ENCODE data around the gene CCDC138. TPM values are rescaled to one million over a fixed set of nuclear protein-coding genes. Genes with fewer than 3 reads are reported as not detected.
"Not testable (repeated sequence)": the region's sequence is repeated elsewhere in the genome, so short reads cannot be mapped to it uniquely, and the experiment has no call there.

The CCDC138 gene
- total RNA-seq = 3.5 and 6.0 TPM in 2 replicates
- long read RNA-seq, transcript CCDC138-201 (15 exons, 2,383 nt) = major isoform, 7 of 33 reads
- long read RNA-seq, partial matches to known transcripts = 6 of 33 reads
- long read RNA-seq, other reads (novel, unspliced or antisense) = 18 of 33 reads

- peak within 1 kb of the TSS; percentile 91 for H3K4me3 Mint-ChIP-seq (ENCODE audit: unreplicated experiment)
- H3K4me1 Mint-ChIP-seq (ENCODE audit: unreplicated experiment) = peaks cover 16% of the 10 kb centered on the region
- H3K36me3 Mint-ChIP-seq (ENCODE audit: unreplicated experiment) = peaks cover 27% of the 10 kb centered on the region
- H3K27ac Mint-ChIP-seq (ENCODE audit: unreplicated experiment) = peak within 1 kb of the TSS; percentile 92
- H3K27me3 Mint-ChIP-seq (ENCODE audit: unreplicated experiment) = no peaks in the 10 kb centered on the region
- TF ChIP-seq CTCF (IDR thresholded peaks at IDR 0.05) = no peak
- DNase-seq (ENCODE audit: extremely low spot score, unreplicated experiment) = peak; percentile 95
- H3K9me3 Mint-ChIP-seq (ENCODE audit: unreplicated experiment) = no peaks in the 10 kb centered on the region
Observed at GRCh38 chr2:108786354-108787215, at the start of gene CCDC138. TSS of gene CCDC138 (plus strand) at chr2:108786771. CDS start at chr2:108786823, 52 bp downstream.

- H3K27ac Mint-ChIP-seq (ENCODE audit: unreplicated experiment); DNase-seq (ENCODE audit: extremely low spot score, unreplicated experiment); H3K9me3 Mint-ChIP-seq (ENCODE audit: unreplicated experiment); H3K4me3 Mint-ChIP-seq (ENCODE audit: unreplicated experiment); H3K27me3 Mint-ChIP-seq (ENCODE audit: unreplicated experiment); H3K4me1 Mint-ChIP-seq (ENCODE audit: unreplicated experiment): not testable (repeated sequence)
- peaks cover 23% of the 10 kb centered on the region for H3K36me3 Mint-ChIP-seq (ENCODE audit: unreplicated experiment)
Observed at GRCh38 chr2:108757973-108758372, 28.6 kb upstream of the CCDC138 start.

- peaks cover 38% of the 10 kb centered on the region for H3K36me3 Mint-ChIP-seq (ENCODE audit: unreplicated experiment)
- not testable (repeated sequence) for DNase-seq (ENCODE audit: extremely low spot score, unreplicated experiment); H3K27me3 Mint-ChIP-seq (ENCODE audit: unreplicated experiment); H3K4me1 Mint-ChIP-seq (ENCODE audit: unreplicated experiment); H3K27ac Mint-ChIP-seq (ENCODE audit: unreplicated experiment); H3K9me3 Mint-ChIP-seq (ENCODE audit: unreplicated experiment); H3K4me3 Mint-ChIP-seq (ENCODE audit: unreplicated experiment)
Observed at GRCh38 chr2:108762618-108763017, 24.0 kb upstream of the CCDC138 start.

GRCh38 chr2:108766671-108767070 is 19.9 kb upstream of the CCDC138 start:
- H3K4me3 Mint-ChIP-seq (ENCODE audit: unreplicated experiment); H3K27me3 Mint-ChIP-seq (ENCODE audit: unreplicated experiment); DNase-seq (ENCODE audit: extremely low spot score, unreplicated experiment); H3K4me1 Mint-ChIP-seq (ENCODE audit: unreplicated experiment); H3K27ac Mint-ChIP-seq (ENCODE audit: unreplicated experiment); H3K9me3 Mint-ChIP-seq (ENCODE audit: unreplicated experiment): not testable (repeated sequence)
- peaks cover 47% of the 10 kb centered on the region for H3K36me3 Mint-ChIP-seq (ENCODE audit: unreplicated experiment)

- H3K9me3 Mint-ChIP-seq (ENCODE audit: unreplicated experiment); DNase-seq (ENCODE audit: extremely low spot score, unreplicated experiment); H3K4me3 Mint-ChIP-seq (ENCODE audit: unreplicated experiment); H3K27ac Mint-ChIP-seq (ENCODE audit: unreplicated experiment); H3K27me3 Mint-ChIP-seq (ENCODE audit: unreplicated experiment); H3K4me1 Mint-ChIP-seq (ENCODE audit: unreplicated experiment): not testable (repeated sequence)
- H3K36me3 Mint-ChIP-seq (ENCODE audit: unreplicated experiment) = peaks cover 59% of the 10 kb centered on the region
Observed at GRCh38 chr2:108767859-108768258, 18.7 kb upstream of the CCDC138 start.

GRCh38 chr2:108776475-108776874 is 10.1 kb upstream of the CCDC138 start:
- H3K4me3 Mint-ChIP-seq (ENCODE audit: unreplicated experiment) = no peak overlapping the region
- H3K9me3 Mint-ChIP-seq (ENCODE audit: unreplicated experiment) = no peaks in the 10 kb centered on the region
- no peaks in the 10 kb centered on the region for H3K27me3 Mint-ChIP-seq (ENCODE audit: unreplicated experiment)
- DNase-seq (ENCODE audit: extremely low spot score, unreplicated experiment) = no peak
- no peak overlapping the region for H3K27ac Mint-ChIP-seq (ENCODE audit: unreplicated experiment)
- no peaks in the 10 kb centered on the region for H3K4me1 Mint-ChIP-seq (ENCODE audit: unreplicated experiment)
- peaks cover 46% of the 10 kb centered on the region for H3K36me3 Mint-ChIP-seq (ENCODE audit: unreplicated experiment)
- no peak for TF ChIP-seq CTCF (IDR thresholded peaks at IDR 0.05)

GRCh38 chr2:108778857-108779256 is 7.7 kb upstream of the CCDC138 start:
- no peak overlapping the region for H3K27ac Mint-ChIP-seq (ENCODE audit: unreplicated experiment)

More at GRCh38 chr2:108778857-108779256, 7.7 kb upstream of the CCDC138 start:
- TF ChIP-seq CTCF (IDR thresholded peaks at IDR 0.05) = no peak
- Mint-ChIP-seq H3K4me3 (ENCODE audit: unreplicated experiment) (no peak overlapping the region), H3K36me3 (ENCODE audit: unreplicated experiment) (peaks cover 41% of the 10 kb centered on the region), H3K27me3 (ENCODE audit: unreplicated experiment) (no peaks in the 10 kb centered on the region), H3K4me1 (ENCODE audit: unreplicated experiment) (no peaks in the 10 kb centered on the region), H3K9me3 (ENCODE audit: unreplicated experiment) (no peaks in the 10 kb centered on the region)
- no peak for DNase-seq (ENCODE audit: extremely low spot score, unreplicated experiment)
